Activated CD4-positive, alpha-beta T cell treated with anti-CD3 and anti-CD28 coated beads, Interleukin-2, amount 50 U/mL, for 16 hours (primary cell): Measurements from ENCODE around the gene MIPOL1.
"Not testable (repeated sequence)": the region's sequence is repeated elsewhere in the genome, so short reads cannot be mapped to it uniquely, and the experiment has no call there.

Source experiments
- DNase-seq: peaks from one replicate; pipeline ENCODE4 v3.0.0-alpha.2; 2020

MIPOL1 gene

DNA sequence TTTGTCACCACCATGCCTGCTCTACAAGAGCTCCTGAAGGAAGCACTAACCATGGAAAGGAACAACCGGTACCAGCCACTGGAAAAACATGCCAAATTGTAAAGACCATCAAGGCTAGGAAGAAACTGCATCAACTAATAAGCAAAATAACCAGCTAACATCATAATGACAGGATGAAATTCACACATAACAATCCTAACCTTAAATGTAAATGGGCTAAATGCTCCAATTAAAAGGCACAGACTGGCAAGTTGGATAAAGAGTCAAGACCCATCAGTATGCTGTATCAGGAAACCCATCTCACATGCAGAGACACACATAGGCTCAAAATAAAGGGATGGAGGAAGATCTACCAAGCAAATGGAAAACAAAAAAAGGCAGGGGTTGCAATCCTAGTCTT is 97.5 kb downstream of the MIPOL1 start:
- not testable (repeated sequence) for DNase-seq

DNA sequence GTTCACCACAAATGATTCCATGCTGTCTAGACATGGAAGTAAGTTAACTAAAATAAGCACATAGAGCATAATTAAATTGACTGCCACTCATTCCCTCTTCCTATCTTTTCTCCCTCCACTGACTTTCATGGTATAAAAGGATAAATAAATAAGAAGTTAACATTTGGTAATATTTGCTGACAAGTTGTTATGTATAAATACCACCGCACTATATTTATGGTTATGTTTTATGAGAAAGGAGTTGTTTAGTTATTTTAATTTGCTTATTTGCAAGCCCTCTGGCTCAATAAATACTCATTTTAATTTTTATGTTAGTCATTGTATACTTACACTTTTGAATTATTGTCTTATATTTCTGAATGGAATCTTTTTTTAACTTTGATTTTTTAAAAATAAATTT is 113.5 kb downstream of the MIPOL1 start:
- DNase-seq: no peak

DNA sequence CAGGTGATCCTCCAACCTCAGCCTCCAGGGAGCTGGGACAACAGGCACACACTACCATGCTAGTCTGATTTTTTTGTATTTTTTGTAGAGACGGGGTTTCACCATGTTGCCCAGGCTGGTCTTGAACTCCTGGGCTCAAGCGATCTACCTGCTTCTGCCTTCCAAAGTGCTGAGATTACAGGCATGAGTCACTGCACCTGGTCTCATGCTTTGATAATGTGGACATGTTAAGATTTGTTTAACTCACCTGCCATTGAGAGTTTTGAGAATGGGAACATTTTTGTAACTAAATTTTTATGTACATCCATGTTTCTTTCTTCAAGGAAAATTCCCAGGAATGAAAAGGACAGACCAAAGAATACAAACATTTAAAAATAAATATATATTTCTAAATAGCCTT is 121.2 kb downstream of the MIPOL1 start:
- DNase-seq: no peak

DNA sequence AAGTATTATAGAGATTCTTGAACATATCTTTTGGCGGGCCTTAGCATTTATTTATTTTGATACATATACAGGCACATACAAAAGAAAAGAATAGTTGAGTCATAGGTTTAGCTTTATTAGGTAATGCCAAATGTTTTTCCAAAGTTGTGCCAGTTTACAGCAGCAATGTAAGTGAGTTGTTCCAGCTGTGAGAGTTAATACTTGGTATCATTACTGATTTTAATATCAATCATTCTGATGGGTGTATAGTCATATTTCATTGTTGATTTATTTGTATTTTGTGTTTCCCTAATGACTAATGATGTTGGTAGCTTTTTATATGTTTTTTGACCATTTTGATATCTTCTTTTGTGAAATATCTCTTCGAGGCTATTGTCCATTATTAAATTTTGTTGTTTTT is 122.4 kb downstream of the MIPOL1 start:
- DNase-seq: no peak

DNA sequence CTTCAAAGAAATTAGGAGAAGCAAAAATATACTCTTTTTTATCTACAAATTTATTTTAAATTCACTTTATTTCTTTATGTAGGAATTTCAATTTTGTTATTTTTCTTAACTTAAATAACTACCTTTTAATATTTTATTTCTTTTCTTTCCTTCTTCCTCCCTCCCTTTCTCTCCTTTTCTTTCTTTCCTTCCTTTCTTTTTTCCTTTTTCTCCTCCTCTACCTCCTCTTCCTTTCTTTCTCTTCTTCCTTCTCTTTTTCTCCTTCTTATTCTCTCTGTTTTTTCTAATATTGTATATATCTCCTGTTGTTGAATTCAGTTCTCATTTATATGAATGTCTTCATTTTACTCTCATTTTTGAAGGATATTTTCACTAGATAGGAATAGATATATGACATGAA is 127.6 kb downstream of the MIPOL1 start:
- DNase-seq: no peak

DNA sequence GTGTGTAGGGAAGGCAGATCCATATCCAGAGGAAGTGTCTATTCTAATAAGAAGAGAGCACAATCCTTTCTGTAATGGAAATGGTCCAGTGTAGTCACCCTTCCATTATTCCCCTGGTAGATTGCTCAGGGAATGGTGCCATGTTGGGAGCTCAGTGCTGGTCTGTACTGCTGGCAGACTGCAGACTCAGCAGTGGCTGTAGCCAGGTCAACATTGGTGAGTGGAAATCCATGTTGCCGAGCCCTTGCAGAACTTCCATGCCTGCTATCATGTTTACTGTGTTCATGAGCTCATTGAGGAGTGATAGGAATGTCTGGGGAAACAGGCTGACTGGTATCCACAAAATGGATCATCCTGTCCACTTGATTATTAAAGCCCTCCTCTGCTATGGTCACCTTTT is 128.7 kb downstream of the MIPOL1 start:
- DNase-seq: no peak

DNA sequence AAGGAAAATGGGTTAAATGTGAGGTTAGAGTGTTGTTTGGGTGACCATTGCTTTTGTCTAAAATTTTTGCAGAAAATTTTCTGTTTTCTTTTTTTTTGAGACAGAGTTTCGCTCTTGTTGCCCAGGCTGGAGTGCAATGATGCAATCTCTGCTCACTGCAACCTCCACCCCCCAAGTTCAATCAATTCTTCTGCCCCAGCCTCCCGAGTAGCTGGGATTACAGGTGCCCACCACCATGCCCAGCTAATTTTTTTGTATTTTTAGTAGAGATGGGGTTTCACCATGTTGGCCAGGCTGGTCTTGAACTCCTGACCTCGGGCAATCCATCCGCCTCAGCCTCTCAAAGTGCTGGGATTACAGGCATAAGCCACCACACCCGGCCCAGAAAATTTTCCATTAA is 130.2 kb downstream of the MIPOL1 start:
- not testable (repeated sequence) for DNase-seq

DNA sequence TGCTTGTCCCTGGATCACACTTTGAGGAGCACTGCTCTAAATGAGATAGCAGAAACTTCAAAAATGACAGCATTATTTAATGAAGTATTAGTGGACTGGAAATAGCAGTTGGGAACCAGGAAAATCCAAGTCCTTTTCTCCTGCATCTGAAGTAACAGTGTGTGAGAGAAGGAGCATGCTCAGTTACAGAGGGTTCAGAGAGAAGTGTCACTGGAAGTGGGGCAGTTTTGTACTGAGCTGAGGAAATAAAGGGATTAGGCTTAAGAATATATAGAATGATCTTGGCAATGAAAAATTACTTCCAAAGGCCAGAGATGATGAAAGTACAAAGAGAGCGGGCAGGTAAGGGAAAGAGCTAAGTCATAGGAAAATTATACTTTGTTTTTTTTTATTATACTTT is 130.9 kb downstream of the MIPOL1 start:
- DNase-seq: no peak

DNA sequence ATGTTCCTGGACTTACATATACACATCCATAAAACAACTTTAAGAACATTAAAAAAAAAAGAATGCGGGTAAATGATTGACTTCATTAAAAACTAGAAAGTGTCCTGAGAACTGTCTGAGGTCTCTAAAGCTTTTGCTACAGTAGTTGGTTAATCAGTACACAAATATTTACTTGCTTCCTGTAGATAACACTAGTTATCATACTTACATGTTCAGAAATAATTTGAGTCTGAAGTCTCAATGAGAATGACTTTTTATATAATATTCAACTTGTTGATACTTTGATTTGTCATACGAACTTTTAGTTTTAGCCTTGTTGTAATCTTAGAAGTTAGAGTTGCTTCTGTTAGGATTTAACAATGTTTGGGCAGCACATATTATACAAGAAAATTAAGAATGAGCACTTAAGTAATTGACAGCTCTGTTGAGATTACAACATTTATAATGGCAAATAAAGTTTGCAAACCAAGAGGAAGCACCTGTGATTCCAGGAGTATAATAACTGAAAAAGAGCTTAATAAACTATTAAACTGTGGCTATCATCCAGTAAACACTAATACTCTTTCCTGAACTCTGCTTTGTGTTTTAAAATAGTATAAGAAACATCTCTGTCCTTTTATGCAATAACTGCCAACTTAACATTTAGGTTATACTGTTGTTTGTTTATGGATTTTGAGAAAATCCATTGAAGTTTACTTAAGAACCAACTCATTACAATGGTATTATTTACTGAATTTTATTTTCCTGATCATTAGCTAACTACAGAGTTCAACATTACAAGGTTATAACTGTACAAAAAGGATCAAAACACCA is 131.7 kb downstream of the MIPOL1 start:
- DNase-seq: no peak

DNA sequence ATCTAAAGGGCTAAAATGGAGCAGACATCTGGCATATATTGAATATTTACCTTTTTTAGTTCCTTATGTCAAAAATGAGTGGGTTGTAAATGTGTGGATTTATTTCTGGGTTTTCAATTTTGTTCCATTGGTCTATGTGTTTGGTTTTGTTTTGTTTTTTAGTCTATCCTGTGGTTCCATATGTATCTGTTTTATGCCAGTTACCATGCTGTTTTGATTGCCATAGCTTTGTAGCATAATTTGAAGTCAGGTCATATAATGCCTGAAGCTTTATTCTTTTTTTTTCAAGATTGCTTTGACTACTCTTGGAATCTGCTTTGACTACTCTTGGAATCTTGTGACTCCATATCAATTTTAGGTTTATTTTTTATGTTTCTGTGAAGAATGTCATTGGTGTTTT is 133.2 kb downstream of the MIPOL1 start:
- no peak for DNase-seq

DNA sequence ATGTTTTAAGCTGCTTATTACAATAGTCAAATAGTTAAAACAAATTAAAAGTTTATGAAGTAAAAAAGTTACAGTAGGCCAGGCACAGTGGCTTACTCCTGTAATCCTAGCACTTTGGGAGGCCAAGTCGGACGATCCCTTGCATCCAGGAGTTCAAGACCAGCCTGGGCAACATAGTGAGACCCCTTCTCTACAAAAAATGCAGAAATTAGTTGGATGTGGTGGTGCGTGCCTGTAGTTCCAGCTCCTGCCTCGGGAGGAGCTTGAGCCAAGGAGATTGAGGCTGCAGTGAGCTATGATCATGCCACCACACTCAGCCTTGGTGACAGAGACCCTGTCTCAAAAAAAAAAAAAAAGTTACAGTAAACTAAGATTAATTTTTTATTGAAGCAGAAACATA is 142.6 kb downstream of the MIPOL1 start:
- DNase-seq: no peak

DNA sequence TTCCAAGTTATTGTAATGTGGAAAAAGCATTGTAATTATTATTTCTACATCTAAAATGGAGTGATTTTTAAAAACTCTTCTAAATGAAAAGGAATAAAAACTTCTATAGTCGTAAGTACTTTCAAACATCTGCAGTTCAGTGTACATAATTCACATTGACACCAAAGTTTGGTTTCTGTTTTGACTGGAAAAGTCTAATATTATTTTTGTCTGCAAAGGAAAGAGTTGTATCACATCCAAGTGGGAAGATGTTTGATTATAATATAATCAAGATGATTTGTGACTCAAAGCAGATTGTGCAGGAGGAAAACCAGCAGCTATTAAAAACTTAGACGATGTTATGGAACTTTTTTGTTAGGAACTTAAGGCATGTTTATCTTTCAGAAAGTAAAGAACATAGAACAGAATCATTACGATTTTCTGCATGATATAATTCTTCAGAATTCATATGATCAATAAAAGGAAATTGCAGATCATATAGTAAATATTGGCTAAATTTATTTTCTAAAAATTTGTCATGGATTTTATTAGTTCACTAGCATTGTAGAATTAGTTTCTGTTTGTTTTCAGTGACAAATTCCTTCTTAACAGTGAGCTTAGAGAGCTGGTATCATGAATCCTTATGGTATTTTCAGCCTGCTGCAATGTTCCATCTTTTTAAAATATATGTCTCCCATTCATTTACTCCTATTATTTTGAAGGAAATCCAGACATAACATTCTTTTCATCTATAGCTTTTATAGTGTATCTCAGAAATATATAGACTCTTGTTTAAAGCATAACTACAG is 145.8 kb downstream of the MIPOL1 start:
- DNase-seq: no peak

DNA sequence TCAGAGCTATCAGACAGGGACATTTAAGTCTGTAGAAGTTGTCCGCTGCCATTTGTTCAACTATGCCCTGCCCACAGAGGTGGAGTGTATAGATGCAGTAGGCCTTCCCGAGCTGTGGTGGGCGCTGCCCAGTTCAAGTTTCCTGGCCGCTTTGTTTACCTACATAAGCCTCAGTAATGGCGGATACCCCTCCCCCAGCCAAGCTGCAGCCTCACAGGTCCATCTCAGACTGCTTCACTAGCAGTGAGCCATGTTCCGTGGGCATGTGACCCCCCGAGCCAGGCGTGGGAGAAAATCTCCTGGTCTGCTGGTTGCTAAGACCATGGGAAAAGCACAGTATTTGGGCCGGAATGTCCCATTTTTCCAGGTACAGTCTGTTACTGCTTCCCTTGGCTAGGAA is 165.9 kb downstream of the MIPOL1 start:
- DNase-seq: no peak

DNA sequence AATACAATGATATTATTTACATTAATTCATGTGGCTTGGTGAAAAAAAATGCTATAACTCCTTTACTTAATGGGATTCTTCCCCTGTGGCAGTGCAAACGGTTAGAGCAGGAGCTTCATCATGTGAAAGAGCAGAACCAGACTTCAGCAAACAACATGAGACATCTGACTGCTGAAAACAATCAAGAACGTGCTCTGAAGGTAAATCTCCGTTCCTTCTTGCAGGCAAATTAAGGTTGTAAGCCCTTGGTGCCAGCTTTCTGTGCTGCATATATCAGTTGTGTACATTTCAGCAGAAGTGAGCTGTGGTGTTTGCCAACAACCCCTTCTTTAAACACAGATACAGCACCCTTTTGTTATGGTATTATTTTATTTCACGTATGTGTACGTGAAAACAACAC is 171.7 kb downstream of the MIPOL1 start:
- DNase-seq: no peak

DNA sequence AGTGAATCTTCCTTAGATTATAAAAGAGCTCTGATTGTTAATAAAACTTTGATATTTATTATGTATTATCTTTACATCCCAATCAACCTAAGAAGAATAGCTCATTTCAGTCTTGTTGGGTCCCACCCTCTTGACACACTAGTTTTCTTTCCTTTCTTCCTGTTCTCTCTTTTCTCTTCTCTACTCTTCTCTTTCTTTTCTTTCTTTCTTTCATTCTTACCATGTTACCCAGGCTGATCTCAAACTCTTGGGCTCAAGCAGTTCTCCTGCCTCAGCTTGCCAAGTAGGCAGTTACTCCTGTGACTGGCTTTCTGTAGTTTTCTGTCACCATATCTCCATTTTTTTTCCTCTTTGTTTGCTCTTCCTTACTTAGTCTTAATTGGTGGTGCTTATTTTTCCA is 177.8 kb downstream of the MIPOL1 start:
- DNase-seq: no peak

DNA sequence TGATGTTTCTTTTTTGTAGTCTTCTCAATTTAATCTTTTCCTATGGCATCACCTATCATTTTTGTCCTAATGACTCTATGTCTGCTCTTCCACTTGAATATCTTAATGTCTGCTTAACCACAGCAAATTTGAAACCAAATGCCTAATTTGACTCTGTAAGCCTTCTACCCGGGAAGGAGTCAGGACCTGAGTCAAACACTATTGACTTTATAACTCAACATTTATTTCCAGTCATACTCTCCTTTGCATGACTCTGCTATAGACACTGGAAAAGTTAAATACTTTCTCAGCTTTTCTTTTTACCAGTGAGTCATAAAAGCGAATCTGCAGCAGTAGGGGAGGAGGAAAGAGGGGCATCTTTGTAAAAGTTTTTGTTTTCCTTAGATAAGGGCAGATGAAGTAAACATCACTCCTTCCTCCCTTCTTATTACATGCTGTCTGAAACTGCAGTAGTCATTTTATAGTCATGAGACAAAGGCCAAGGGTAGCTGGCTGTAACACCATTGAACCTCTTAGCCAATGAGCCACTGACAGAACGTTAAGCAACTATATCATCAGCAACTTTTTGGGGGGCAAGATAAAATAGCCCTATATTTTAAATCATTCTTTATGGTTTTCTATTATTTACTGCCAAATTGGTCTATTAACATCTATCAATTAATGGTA is 179.3 kb downstream of the MIPOL1 start:
- no peak for DNase-seq

DNA sequence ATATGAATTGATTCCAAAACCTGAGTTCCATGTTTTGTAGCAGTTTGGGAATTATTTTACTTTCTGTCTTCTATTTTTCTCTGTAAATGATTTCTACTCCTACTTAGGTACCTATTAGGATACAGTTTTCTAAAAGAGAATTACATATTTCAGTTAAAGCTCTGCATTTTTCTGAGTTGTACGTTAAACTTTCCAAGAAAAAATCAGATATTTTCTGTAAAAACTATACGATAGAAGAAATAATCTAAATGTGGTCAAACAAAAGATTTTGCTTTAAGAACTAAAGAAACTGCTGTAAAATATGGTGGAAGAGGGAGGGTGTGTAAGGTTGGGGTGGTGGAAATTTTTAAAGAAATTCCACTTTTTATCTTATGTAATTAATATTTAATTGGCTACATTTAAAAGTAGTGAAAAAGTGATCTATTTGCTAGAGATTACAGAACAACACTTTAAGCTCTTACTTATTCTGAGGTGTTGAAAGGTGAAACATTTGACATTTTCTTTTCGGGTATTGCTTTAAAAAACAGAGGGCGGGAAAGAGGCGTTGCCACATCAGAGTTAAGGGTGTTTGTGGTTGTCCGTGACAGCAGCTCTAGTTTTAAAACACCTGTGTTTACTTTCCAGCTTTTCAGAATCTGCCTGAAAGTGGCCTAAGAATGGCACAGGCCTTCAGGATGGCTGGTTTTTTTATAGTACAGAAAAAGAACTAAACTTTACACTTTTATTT is 187.3 kb downstream of the MIPOL1 start:
- DNase-seq: no peak

DNA sequence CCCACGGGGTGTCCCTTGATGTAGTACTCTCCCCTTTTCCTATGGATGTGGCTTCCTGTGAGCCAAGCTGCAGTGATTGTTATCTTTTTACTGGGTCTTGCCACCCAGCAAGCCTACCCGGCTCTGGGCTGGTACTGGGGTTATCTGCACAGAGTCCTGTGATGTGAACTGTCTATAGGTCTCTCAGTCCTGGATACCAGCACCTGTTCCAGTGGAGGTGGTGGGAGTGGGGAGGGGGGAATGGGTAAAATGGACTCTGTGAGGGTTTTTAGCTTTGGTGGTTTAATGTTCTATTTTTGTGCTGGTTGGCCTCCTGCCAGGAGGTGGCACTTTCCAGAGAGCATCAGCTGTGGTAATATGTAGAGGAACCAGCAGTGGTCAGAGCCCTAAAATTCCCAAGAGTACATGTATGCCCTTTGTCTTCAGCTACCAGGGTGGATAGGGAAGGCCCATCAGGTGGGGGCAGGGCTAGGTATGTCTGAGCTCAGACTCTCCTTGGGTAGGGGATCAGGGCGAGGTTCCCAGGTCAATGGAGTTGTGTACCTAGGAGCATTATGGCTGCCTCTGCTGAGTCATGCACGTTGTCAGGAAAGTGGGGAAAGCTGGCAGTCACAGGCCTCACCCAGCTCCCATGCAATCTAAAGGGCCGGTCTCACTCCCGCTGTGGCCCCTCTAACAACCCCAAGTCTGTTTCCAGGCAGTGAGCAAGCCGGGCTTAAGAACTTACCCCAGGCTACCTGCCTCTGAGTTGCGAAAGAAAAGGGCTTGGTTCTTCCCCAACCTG is 199.6 kb downstream of the MIPOL1 start:
- DNase-seq: not testable (repeated sequence)

DNA sequence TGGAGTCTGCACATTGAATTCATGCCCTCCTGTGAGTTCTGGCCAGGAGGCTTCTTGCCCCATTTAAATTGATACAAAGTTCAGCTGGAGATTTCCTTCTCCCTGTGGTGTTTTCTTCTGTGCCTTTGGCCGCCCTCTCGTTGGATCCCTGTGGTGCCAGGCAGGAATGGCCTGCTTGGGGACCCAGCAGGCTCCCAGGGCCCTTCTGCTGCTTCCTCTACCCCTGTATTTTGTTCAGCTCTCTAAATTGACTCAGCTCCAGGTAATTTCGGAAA is 200.1 kb downstream of the MIPOL1 start:
- no peak for DNase-seq

DNA sequence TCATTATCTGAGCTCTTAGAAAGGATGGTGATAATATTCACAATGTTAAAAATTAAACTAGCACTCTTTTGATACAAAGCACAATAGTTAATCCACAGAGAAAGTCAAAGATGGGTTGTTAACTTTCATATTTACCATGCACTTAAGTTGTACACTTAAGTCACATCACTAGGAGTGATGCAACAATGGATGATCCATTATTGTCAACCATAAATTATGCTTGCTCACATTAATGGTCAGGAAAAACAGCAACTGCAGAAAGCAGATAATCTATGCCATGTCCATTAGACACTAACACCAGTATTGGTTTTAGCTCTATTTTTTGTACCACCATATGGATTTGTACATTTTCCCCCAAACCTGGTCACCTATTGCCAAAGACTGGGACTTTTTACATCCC is 201.8 kb downstream of the MIPOL1 start:
- DNase-seq: no peak

DNA sequence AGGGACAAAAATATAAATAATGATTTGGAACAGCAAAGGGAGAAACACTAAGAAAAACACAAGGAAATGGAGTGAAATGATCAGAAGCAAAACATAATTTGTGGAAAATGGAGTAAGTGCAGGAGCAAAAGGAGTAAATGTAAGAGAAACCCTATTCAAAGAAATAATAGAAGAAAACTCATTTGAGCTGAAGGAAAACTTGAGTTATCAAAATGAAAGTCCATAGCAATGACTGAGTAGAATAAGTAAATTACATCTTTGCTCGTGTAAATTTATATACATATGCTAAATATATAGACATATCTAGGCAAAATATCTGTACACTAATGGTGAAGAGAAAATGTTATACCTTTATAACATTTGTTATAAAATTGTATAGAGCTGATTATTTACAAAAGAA is 203.4 kb downstream of the MIPOL1 start:
- no peak for DNase-seq

DNA sequence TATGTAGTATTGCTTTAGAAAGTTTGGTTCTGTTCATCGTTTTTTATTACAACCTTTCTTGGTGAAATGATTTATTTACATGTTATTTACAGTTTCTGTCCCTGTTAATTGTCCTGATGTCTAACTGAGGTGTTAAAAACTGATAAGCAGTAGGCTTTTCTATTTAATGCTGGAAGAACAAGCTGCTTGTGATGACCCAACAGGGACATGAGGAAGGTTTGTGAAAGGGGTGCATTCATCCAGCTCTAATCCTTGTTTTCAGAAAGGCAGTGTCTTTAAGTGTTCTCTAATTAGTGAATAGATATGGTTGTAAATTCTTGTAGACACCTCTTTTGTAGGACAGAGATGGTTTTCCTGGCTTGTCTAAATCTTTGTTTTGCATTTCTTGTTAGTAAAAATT is 205.9 kb downstream of the MIPOL1 start:
- no peak for DNase-seq

DNA sequence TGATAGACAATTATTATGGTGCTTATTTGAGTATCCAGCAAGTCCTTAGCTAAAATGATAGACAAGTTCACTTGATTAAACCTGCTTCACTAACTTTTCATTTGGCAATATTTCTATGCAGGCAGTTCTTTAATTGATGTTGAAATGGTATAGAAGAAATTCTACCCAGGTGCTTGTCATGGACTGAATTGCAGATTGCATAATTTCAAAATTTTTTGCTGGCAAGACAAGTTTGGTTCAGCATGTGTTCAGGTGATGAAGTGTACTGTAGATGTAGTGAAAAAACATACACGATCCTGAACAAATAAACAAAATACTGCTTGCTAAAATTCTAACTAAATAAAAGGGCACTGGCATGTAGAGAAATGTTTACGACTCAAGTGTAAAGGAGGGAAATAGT is 208.4 kb downstream of the MIPOL1 start:
- no peak for DNase-seq
